WTC11 (cell line): ENCODE measurements around the gene TMEM254. TPM values are rescaled to one million over a fixed set of nuclear protein-coding genes. Genes with fewer than 3 reads are reported as not detected.

Experiments used
- ATAC-seq: fragments of 200-7000 bp; cut with Tn5 transposase; 2 replicates; pipeline ENCODE4 v1.10.0; 2021; ENCODE audit warnings: mild to moderate bottlenecking, moderate library complexity
- CTCF ChIA-PET: fragments of 300-600 bp; sonication (Branson Sonifier 250); formaldehyde crosslinking; loops from one replicate; lab custom pipeline; 2021; ENCODE audit warnings: antibody characterized with exemption; lab: Charles Lee
- POLR2A ChIA-PET: fragments of 350-600 bp; sonication (Branson Sonifier 250); formaldehyde crosslinking; loops from one replicate; lab custom pipeline; 2021; ENCODE audit warnings: antibody characterized with exemption; lab: Charles Lee
- DNase-seq: peaks from one replicate; pipeline ENCODE4 v3.0.0; 2021; ENCODE audit warnings: low spot score
- H3K27ac Mint-ChIP-seq: 2 replicates; pipeline ENCODE4 v1.8.0; 2021; ENCODE audit warnings: mixed read lengths
- H3K27me3 Mint-ChIP-seq: 2 replicates; pipeline ENCODE4 v1.8.0; 2021; ENCODE audit warnings: low read depth, mild to moderate bottlenecking, moderate library complexity, mixed read lengths
- H3K36me3 Mint-ChIP-seq: 2 replicates; pipeline ENCODE4 v1.8.0; 2021; ENCODE audit warnings: mixed read lengths
- H3K4me1 Mint-ChIP-seq: 2 replicates; pipeline ENCODE4 v1.8.0; 2022; ENCODE audit warnings: mixed read lengths
- H3K4me3 Mint-ChIP-seq: 2 replicates; pipeline ENCODE4 v1.8.0; 2021; ENCODE audit warnings: mild to moderate bottlenecking, moderate library complexity, mixed read lengths
- H3K9me3 Mint-ChIP-seq: 2 replicates; pipeline ENCODE4 v1.8.0; 2021; ENCODE audit warnings: mixed read lengths
- CBFB ChIP-seq: sonication (generic); formaldehyde crosslinking; IDR thresholded peaks from 2 replicates; pipeline ENCODE4 v1.8.1; 2022; ENCODE audit warnings: mild to moderate bottlenecking, low read depth, missing genetic modification reagents
- CREM ChIP-seq: sonication (generic); formaldehyde crosslinking; IDR thresholded peaks from 2 replicates; pipeline ENCODE4 v1.8.1; 2022; ENCODE audit warnings: mild to moderate bottlenecking, missing genetic modification reagents, moderate library complexity
- E2F5 ChIP-seq: sonication (generic); formaldehyde crosslinking; IDR thresholded peaks from 2 replicates; pipeline ENCODE4 v1.8.1; 2022; ENCODE audit warnings: mild to moderate bottlenecking, moderate library complexity, missing genetic modification reagents
- ETV6 ChIP-seq: sonication (generic); formaldehyde crosslinking; IDR thresholded peaks from 2 replicates; pipeline ENCODE4 v1.8.1; 2022; ENCODE audit warnings: mild to moderate bottlenecking, missing genetic modification reagents
- GRHL2 ChIP-seq: fragments of 250-450 bp; sonication (Bioruptor Pico); IDR thresholded peaks from 2 replicates; pipeline ENCODE4 v1.8.0; 2022; ENCODE audit warnings: mild to moderate bottlenecking, moderate library complexity; ENCODE audit not compliant: insufficient replicate concordance, severe bottlenecking
- GTF2I ChIP-seq: fragments of 250-450 bp; sonication (Bioruptor Pico); conservative IDR thresholded peaks from 2 replicates; pipeline ENCODE4 v1.4.0; 2021; ENCODE audit warnings: mild to moderate bottlenecking
- IRF2 ChIP-seq: sonication (generic); formaldehyde crosslinking; IDR thresholded peaks from 2 replicates; pipeline ENCODE4 v1.8.0; 2022; ENCODE audit warnings: low read depth, missing genetic modification reagents, borderline replicate concordance
- JUN ChIP-seq: sonication (generic); formaldehyde crosslinking; IDR thresholded peaks from 2 replicates; pipeline ENCODE4 v1.8.0; 2023; ENCODE audit warnings: mild to moderate bottlenecking, missing genetic modification reagents
- MAX ChIP-seq: sonication (generic); formaldehyde crosslinking; IDR thresholded peaks from 2 replicates; pipeline ENCODE4 v1.8.0; 2022; ENCODE audit warnings: mild to moderate bottlenecking, missing genetic modification reagents
- MLX ChIP-seq: sonication (generic); formaldehyde crosslinking; IDR thresholded peaks from 2 replicates; pipeline ENCODE4 v1.8.1; 2023; ENCODE audit warnings: mild to moderate bottlenecking, missing genetic modification reagents, moderate library complexity
- MXD4 ChIP-seq: fragments of 250-450 bp; sonication (Bioruptor Pico); IDR thresholded peaks from 2 replicates; pipeline ENCODE4 v1.8.0; 2021; ENCODE audit warnings: mild to moderate bottlenecking, moderate library complexity, borderline replicate concordance
- NR3C1 ChIP-seq: sonication (generic); formaldehyde crosslinking; conservative IDR thresholded peaks from 2 replicates; pipeline ENCODE4 v1.8.1; 2023; ENCODE audit warnings: low read depth, mild to moderate bottlenecking, missing genetic modification reagents
- RELA ChIP-seq: sonication (generic); formaldehyde crosslinking; IDR thresholded peaks from 2 replicates; pipeline ENCODE4 v1.8.1; 2022; ENCODE audit warnings: missing genetic modification reagents, mild to moderate bottlenecking, borderline replicate concordance
- TEAD1 ChIP-seq: sonication (generic); formaldehyde crosslinking; IDR thresholded peaks from 2 replicates; pipeline ENCODE4 v1.8.0; 2022; ENCODE audit warnings: mild to moderate bottlenecking, missing genetic modification reagents
- TEAD4 ChIP-seq: sonication (generic); formaldehyde crosslinking; IDR thresholded peaks from 2 replicates; pipeline ENCODE4 v1.8.0; 2022; ENCODE audit warnings: mild to moderate bottlenecking, missing genetic modification reagents
- ZNF138 ChIP-seq: sonication (generic); formaldehyde crosslinking; conservative IDR thresholded peaks from 2 replicates; pipeline ENCODE4 v1.8.1; 2022; ENCODE audit warnings: mild to moderate bottlenecking, moderate library complexity, missing genetic modification reagents
- ZNF281 ChIP-seq: sonication (generic); formaldehyde crosslinking; IDR thresholded peaks from 2 replicates; pipeline ENCODE4 v1.8.0; 2023; ENCODE audit warnings: mild to moderate bottlenecking, missing genetic modification reagents
- ZNF396 ChIP-seq: fragments of 250-450 bp; sonication (Bioruptor Pico); IDR thresholded peaks from 2 replicates; pipeline ENCODE4 v1.8.0; 2021; ENCODE audit warnings: mild to moderate bottlenecking, moderate library complexity, borderline replicate concordance
- ZNF512 ChIP-seq: sonication (generic); formaldehyde crosslinking; IDR thresholded peaks from 2 replicates; pipeline ENCODE4 v1.8.1; 2022; ENCODE audit warnings: missing genetic modification reagents, borderline replicate concordance
- total RNA-seq: library from RNA; stranded (reverse); gene quantifications from 3 replicates; pipeline ENCODE4 v1.2.3, GENCODE V29; 2021

Gene TMEM254
- total RNA-seq, 1 experiment from 2014 or later, result 18.5 TPM

- TF ChIP-seq ZNF512 (CRISPR knock-in tag) (no peak), ZNF281 (no peak)
Observed at GRCh38 chr10:80137031-80137862, 58.8 kb downstream of the TMEM254 start (continued).

- ATAC-seq, result no peak
- no peaks in the 10 kb centered on the region for H3K9me3 Mint-ChIP-seq
- ChIA-PET POLR2A (interaction anchor here (0.7 kb wide), 1 partner anchor 208 kb away, joined by 7 read pairs; no protein-coding TSS in a partner anchor), CTCF (interaction anchor here (1.2 to 1.7 kb wide), 2 partner anchors 79 to 85 kb away, joined by 5 to 6 read pairs; no protein-coding TSS in a partner anchor)
- no peaks in the 10 kb centered on the region for H3K36me3 Mint-ChIP-seq
- H3K27me3 Mint-ChIP-seq, result peaks cover 15% of the 10 kb centered on the region
- no peak overlapping the region; the same call in 1 of the 2 replicates for H3K27ac Mint-ChIP-seq
- H3K4me1 Mint-ChIP-seq, result peaks cover 12% of the 10 kb centered on the region
- H3K4me3 Mint-ChIP-seq, result no peak overlapping the region
- no peak for DNase-seq
- no peak for TF ChIP-seq CBFB (CRISPR knock-in tag)
Observed at GRCh38 chr10:80137920-80138319, 59.5 kb downstream of the TMEM254 start.

- ChIA-PET CTCF (interaction anchor here (1.2 kb wide), 1 partner anchor 81 kb away, joined by 5 read pairs; no protein-coding TSS in a partner anchor), POLR2A (interaction anchor here (0.6 kb wide), 2 partner anchors 10 to 533 kb away, joined by 3 read pairs; no protein-coding TSS in a partner anchor)
- H3K36me3 Mint-ChIP-seq, result no peaks in the 10 kb centered on the region
- H3K27me3 Mint-ChIP-seq, result peaks cover 2% of the 10 kb centered on the region; the same call in 1 of the 2 replicates
- TF ChIP-seq CREM (CRISPR knock-in tag) (no peak), IRF2 (no peak), TEAD4 (CRISPR knock-in tag) (no peak), E2F5 (CRISPR knock-in tag) (no peak), MXD4 (CRISPR knock-in tag) (no peak), GTF2I (CRISPR knock-in tag) (no peak), JUN (CRISPR knock-in tag) (no peak), ZNF396 (no peak), ZNF138 (CRISPR knock-in tag) (no peak)
- H3K4me3 Mint-ChIP-seq, result no peak overlapping the region
- DNase-seq (no peak), ATAC-seq (no peak)
- H3K9me3 Mint-ChIP-seq, result no peaks in the 10 kb centered on the region
- H3K27ac Mint-ChIP-seq, result no peak overlapping the region
- H3K4me1 Mint-ChIP-seq, result peaks cover 6% of the 10 kb centered on the region
Observed at GRCh38 chr10:80139265-80139664, 60.8 kb downstream of the TMEM254 start.

GRCh38 chr10:80140251-80140650 is 61.8 kb downstream of the TMEM254 start:
- CTCF ChIA-PET, result no interaction called here
- H3K27ac Mint-ChIP-seq, result no peak overlapping the region
- TF ChIP-seq ZNF281 (no peak), RELA (CRISPR knock-in tag) (no peak), MAX (CRISPR knock-in tag) (no peak), MLX (no peak), NR3C1 (no peak), E2F5 (CRISPR knock-in tag) (no peak), GRHL2 (CRISPR knock-in tag) (no peak), ETV6 (CRISPR knock-in tag) (no peak), TEAD1 (CRISPR knock-in tag) (no peak)

More at GRCh38 chr10:80140251-80140650, 61.8 kb downstream of the TMEM254 start:
- Mint-ChIP-seq H3K36me3 (no peaks in the 10 kb centered on the region), H3K4me1 (peaks cover 12% of the 10 kb centered on the region), H3K4me3 (no peak overlapping the region), H3K27me3 (no peaks in the 10 kb centered on the region), H3K9me3 (no peaks in the 10 kb centered on the region)
- DNase-seq, result no peak
- POLR2A ChIA-PET, result no interaction called here
- no peak for ATAC-seq
